GM11168 (cell line): Measurements from ENCODE around the gene TRIM16.
"Not testable (repeated sequence)": the region's sequence is repeated elsewhere in the genome, so short reads cannot be mapped to it uniquely, and the experiment has no call there.

ENCODE experiments used
- in situ Hi-C: fragments of 300-500 bp; cut with MboI; formaldehyde crosslinking; loops from one replicate; pipeline ENCODE4 v1.12.0; 2022; ENCODE audit warnings: low sequenced_read_pairs; ENCODE audit not compliant: unreplicated experiment

The TRIM16 gene

GRCh38 chr17:15622124-15622523, 62.0 kb downstream of the TRIM16 start:
- in situ Hi-C loops = not testable (repeated sequence)

GRCh38 chr17:15619331-15620058, 64.6 kb downstream of the TRIM16 start, which contains the start of gene FBXW10B:
FBXW10B (minus strand) TSS chr17:15619704; CDS start chr17:15619512, 192 bp downstream.
- in situ Hi-C loops = not testable (repeated sequence)

GRCh38 chr17:15616828-15617227, 67.3 kb downstream of the TRIM16 start:
- in situ Hi-C loops = not testable (repeated sequence)

- in situ Hi-C loops = not testable (repeated sequence)
Observed at GRCh38 chr17:15615850-15616249, 68.3 kb downstream of the TRIM16 start.

GRCh38 chr17:15613111-15613510, 71.0 kb downstream of the TRIM16 start:
- in situ Hi-C loops = not testable (repeated sequence)

GRCh38 chr17:15592960-15593359, 91.2 kb downstream of the TRIM16 start:
- in situ Hi-C loops = not testable (repeated sequence)

GRCh38 chr17:15591986-15592385, 92.1 kb downstream of the TRIM16 start:
- in situ Hi-C loops = not testable (repeated sequence)

- in situ Hi-C loops = not testable (repeated sequence)
Observed at GRCh38 chr17:15590844-15591243, 93.3 kb downstream of the TRIM16 start.

GRCh38 chr17:15589544-15590536, 94.3 kb downstream of the TRIM16 start:
- in situ Hi-C loops = not testable (repeated sequence)

- in situ Hi-C loops = not testable (repeated sequence)
Observed at GRCh38 chr17:15588017-15588416, 96.1 kb downstream of the TRIM16 start.

- in situ Hi-C loops = loop anchor here (5.0 kb wide), 1 partner anchor 1401 kb away; no protein-coding TSS in a partner anchor
Observed at GRCh38 chr17:15583313-15583712, 100.8 kb downstream of the TRIM16 start.

GRCh38 chr17:15581462-15581861, 102.6 kb downstream of the TRIM16 start:
- in situ Hi-C loops = loop anchor here (5.0 kb wide), 1 partner anchor 1399 kb away; no protein-coding TSS in a partner anchor
